ENCODE results near the gene ANTKMT.

ANTKMT gene

DNA sequence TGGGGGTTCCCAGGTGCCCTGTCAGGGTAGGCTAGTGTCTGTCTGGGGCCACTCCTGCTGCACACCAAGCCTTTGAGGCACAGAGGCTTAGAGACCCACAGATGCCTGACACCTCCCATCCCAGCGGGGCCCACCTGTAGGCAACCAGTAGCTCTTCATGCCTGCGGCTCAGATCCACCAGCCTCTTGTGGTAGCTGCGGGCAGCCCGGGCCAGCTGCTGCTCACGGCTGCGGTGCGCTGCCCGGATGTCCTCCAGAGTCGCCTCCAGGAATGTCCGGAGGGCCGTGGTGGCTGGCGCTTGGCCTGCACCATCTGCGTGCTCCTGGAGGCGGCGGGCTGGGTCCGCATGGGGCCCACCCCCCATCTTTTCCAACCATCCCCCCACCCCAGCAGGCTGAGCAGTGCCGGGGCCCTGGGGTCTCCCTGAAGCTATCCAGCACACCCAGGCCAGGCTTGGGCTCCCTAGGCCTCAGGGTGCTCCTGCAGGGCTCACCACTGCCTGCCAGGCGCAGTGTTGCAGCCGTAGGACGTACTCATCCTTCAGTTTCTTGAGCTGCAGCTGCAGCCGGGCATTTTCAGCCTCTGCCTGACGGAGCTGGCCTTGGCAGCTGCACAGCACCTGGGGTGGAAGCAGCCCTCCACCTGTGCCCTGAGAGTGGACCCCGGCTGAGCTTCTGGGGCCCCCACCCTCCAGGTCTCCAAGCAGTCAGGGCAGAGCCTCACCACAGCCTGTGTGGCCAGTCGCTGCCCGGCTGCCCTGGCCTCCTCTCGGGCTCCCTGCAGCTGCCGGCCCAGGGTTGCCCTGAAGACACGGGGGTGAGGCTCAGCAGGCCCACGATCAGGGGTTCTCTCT, 3.5 kb downstream of the ANTKMT start:
- intact Hi-C loops (cut with DNase I): no loop called here
- DNase-seq: no peak

DNA sequence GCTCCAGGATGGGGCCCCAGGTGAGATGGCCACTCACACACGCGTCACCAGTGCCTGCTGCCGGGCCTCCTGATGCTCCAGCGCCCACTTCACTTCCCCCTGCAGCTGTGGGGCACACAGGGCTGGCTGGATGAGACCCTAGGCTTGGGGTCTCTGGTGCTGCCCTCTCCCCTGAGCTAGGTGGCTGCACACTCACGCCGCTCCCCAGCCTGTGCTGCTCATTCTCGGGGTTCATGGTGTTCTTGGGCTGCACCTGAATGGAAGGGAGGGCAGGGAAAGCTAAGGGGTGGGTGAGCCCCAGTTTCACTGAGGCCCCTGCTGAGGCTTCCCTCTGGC, 4.1 kb downstream of the ANTKMT start:
- intact Hi-C loops (cut with DNase I): no loop called here
- no peak for DNase-seq

DNA sequence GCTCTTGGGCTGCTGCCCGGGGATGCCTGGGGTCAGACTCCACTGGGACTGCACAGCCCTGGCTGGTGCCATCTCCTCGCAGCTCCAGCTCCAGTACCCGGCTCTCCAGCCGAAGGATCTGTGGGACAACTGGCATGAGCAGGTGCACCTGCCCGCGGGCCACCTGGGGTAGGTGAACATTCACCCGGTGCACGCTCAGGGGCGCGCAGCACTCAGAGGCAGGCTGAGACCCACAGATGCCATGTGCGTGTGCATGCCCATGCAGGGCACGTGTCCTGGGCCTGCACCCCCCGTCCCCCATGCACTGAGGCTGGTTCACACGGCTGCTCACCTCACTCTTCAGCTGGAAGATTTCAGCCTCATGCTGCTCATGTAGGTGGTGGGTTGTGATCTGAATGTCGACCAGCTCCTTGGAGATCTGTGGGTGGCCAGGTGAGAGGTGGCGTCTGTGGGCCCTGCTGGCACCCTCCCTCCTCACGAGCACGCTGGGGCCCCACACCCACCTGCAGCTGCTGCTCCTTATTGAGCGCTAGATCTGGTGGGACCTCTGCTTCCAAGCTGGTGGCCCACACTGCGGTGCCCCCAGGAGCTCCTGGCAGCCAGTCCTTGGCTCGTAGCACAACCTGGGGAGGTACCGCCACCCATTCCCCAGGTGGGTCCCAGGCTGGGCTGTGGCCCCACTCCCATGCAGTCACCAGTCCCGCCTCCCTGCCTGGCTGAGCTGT, 4.7 kb downstream of the ANTKMT start:
- intact Hi-C loops (cut with DNase I): no loop called here
- no peak for DNase-seq

DNA sequence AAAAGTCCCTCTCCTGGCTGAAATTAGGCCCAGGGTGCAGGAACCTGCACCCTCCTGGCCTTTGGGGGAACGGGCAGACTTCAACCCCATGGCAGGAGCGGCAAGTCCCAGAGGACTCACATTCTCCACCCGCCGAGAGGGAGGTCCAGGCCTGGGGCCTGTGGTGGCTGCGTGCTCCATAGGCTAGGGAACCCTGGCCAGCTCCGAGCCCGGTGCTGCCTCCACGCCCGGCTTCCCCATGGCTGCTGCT, 5.2 kb downstream of the ANTKMT start:
- DNase-seq: no peak
- intact Hi-C loops (cut with DNase I): no loop called here

DNA sequence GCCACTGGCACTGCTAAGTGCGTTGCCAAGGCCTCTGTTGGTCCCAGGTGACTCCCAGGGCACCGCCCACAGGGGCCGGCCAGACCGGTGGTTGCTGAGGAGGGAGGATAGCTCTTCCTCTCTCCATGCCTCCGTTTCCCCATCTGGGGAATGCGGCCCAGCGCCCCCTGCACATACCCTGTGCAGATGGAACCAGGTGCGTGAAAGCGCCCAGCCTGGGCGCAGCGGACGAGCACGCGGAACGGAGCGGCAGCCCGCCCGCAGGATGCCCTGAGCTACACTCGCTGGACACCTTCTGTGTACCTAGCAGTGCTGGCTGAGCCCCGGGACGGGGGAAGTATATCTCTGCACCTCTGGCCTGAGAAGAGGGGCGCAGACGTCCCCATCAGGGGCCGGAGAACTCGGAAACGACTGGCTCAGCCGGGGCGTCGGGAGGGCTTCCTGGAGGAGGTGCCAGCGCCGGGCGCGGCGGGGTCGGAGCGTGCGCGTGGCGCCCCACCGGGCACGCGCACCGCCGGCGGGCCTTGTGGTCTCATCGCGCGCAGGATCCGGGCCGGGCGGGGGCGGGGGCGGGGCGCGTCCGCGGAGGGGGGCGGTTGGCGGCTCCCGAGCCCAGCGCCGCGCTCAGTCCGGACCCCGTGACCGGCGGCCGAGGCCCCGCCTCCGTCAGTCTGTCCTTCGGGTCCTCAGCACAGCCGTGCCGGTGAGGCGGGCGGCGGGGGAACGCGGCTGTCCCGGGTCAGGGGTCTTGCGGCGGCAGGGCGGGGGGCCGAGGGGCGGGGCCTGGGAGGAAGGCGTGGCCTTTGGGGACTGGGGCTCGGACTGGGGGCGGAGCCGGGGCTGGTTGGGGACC, 5.7 kb downstream of the ANTKMT start, which contains the start of the genes CCDC78 and HAGHL:
CCDC78 (minus strand) TSS at position 6 of the 853 bp plus-strand sequence. CDS start 76 bp downstream, outside the sequence.
HAGHL (plus strand) TSS at position 669 of the 853 bp plus-strand sequence. CDS start 404 bp downstream, outside the sequence.
- peak in 6 of 10 donors; percentile 66 to 95 (median 79) for DNase-seq
- intact Hi-C loops (cut with DNase I): no loop called here

DNA sequence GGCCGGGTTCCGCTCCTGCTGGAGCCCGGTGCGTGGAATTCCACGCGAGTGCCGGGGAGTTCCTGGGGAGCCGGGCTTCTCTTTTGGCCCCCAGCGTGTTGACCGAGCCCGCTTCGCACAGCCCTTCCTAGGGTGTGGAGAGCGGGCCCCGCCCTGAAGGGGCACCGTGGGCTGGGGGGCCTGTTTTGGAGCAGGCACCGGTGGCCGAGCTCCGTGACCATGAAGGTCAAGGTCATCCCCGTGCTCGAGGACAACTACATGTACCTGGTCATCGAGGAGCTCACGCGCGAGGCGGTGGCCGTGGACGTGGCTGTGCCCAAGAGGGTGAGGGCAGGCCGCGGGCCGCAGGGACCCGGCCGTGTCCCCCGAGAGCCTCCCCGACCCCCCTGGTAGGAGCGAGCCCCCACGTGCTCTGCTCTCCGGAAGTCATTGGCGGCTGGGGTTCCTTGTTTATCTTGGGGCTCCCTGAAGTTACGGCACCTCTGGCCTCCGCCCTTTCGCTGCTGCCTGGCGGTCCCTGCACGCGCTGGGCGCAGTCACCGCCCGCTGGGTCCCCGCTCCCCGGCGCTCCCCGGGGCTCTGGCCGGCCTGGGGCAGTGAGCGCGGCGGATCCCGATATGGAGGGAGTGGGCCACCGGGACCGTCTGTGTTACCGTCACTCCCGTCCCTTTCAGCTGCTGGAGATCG, 6.5 kb downstream of the ANTKMT start:
- intact Hi-C loops (cut with DNase I): no loop called here
- DNase-seq: no peak

DNA sequence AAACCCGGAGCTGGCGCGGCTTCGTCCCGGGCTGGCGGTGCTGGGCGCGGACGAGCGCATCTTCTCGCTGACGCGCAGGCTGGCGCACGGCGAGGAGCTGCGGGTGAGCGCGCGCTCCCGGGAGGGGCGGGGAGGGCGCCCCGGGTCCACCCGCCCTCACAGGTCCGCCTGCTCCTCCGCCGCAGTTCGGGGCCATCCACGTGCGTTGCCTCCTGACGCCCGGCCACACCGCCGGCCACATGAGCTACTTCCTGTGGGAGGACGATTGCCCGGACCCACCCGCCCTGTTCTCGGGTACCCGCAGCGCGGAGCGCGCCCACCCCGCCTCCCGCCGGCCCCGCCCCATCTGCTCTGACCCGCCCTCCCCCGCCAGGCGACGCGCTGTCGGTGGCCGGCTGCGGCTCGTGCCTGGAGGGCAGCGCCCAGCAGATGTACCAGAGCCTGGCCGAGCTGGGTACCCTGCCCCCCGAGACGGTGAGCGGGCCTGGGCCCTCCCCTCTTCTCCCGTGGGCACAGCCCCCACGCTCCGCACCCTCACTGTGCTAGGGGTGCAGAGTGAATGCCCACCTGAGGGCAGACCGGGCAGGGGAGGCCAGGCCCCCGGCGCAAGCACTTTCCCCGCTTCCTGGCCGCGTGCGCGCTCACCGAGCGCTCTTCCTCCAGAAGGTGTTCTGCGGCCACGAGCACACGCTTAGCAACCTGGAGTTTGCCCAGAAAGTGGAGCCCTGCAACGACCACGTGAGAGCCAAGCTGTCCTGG, 7.4 kb downstream of the ANTKMT start:
- intact Hi-C loops (cut with DNase I): no loop called here

DNA sequence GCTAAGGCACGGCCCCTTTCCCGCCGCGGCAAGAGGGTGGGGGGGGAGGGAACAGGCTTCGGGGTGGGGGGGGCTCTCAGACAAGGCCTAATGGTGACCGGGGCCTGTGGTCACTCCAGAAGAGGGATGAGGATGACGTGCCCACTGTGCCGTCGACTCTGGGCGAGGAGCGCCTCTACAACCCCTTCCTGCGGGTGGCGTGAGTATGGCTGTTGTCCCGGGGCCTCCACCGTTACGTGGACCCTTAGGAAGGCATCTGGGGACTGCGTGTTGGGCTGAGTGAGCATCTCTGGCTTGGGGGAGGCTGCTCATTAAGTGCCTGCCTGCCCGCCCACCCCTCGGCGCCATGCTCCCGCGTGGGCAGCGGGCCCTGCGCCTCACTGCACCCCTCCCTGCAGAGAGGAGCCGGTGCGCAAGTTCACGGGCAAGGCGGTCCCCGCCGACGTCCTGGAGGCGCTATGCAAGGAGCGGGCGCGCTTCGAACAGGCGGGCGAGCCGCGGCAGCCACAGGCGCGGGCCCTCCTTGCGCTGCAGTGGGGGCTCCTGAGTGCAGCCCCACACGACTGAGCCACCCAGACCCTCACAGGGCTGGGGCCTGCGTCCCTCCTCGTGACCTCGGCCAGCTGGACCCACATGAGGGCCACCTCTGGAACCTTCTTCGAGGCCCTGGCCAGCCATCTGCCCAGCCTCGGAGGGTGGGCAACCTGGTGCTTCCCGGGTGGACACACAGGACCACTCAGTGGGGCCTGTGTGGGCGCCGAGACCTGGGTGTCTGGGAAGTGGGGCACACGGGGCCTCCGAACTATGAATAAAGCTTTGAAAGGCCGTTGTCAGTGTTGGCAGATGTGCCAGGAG, 8.2 kb downstream of the ANTKMT start:
- DNase-seq: peak in 2 of 10 donors; percentile 90 to 93
- intact Hi-C loops (cut with DNase I): no loop called here

More for the DNA sequence above, 7.4 kb downstream of the ANTKMT start:
- peak in 5 of 10 donors; percentile 64 to 95 (median 67) for DNase-seq

DNA sequence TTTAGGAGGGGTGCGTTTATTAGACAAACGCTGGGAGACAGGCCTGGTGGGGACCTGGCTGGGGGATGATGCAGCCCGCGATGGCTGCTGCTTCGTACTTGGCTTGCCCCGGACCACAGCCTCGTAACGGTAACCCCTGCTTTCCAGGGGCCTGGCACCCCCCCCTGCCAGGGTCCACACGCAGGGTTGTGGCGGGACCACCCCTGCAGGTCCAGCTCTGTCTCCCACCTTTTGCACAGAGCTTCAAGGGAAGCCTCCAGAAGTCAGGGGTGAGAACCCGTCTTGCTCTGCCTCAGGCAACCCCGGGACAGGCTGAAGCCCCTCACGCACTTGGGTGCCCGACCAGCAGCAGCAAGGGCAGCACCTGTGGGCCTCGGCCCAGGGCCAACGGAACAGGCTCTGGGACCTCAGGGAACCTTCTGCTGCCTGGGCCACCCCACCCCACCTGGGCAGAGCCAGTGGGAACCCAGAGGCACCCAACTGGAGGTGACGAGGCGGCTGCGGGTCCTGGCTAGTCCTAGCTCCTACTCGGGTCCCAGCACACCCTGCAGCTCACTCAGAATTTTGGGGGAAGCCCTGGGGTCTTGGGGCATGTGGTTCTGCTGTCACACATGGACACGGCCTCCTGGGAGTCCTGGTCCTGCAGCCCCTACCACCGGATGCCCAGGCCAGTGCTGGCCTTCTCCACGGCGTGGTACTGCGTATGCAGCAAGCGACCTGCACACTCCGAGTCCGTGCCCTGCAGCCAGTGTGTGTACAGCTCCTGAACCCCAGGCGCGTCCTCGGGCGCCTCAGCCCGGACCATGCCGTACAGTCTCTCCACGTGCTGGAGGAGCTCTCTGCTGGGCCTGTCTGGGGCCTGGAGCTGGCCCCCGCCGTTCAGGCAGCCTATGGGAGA, 9.1 kb downstream of the ANTKMT start:
- DNase-seq: peak in 1 of 10 donors; percentile 85
- intact Hi-C loops (cut with DNase I): no loop called here

DNA sequence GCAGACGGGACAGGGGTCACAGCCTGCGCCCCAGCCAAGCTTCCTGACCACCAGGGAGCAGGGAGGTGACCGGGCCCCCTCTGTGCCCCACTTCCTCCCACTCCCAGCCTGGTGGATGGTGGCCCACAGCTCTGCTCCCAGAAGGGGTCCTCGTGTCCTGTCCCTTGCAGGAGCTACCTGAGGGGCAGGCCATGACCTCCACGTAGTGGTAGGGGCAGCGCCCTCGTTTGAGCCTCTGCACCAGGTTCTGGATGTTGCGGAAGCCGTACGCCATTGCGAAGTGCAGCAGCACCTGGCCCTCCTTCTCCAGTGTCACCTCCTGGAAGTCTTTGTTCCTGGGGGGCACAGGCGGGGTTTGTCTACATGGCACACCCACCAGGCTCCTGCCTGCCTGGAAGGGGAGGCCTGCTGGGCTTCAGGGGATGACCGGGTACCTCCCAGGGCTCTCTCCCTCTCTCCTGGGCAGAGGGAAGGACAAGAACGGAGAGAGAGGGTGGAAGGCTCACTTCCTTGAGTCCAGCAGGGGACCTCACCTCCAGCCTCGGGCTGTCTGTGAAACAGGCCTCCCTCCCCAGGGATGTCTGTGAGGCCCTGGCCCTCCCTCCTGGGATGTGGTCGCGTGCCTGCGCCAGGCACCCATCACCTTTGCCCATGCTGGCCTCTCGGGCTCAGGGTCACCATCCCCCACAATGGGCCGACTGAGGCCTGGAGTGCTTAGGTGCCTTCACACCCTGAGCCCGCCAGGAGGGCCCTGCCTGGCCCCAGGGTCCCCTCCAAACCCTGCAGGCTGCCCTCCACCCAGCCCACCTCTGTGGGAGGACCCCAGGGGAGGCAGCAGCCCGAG, 9.9 kb downstream of the ANTKMT start:
- intact Hi-C loops (cut with DNase I): no loop called here
- peak in 1 of 10 donors; percentile 75 for DNase-seq

DNA sequence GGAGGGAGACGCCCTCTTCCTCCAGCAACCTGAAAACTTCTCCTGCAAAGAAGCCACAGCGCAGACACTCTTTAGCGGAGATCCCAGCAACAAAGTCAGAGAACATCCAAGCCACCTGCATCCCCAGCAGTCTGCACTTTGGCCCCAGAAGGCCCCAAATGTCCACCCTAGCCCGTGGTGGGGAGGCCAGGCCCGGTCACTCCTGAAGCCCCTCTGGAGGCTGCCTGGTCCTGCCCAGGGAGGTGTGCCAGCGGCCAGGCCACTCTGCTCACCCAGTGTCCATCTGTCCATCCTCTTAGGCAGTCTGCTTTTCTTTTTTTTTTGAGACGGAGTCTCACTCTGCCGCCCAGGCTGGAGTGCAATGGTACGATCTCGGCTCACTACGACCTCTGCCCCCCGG, 11.4 kb downstream of the ANTKMT start:
- intact Hi-C loops (cut with DNase I): no loop called here
- no peak for DNase-seq

DNA sequence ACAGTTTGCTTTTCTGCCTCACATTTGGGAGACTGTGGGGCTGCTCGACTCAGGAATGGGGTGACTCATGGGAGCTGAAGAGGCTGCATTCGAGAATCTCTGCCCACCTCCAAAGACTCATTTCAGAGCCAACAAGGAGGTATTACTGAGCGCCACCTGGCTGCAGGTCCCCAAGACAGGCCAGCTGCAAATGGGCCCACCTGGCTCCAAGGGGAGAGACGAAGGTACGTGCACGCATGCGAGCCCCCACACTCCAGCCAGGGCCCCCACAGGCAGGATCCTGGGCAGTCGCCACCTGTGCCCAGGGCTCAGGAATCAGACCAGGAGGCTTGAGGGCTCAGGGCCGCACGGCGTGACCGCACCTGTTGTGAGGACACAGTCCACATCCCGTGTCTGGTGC, 12.0 kb downstream of the ANTKMT start:
- intact Hi-C loops (cut with DNase I): no loop called here
- DNase-seq: peak in 1 of 10 donors; percentile 76

DNA sequence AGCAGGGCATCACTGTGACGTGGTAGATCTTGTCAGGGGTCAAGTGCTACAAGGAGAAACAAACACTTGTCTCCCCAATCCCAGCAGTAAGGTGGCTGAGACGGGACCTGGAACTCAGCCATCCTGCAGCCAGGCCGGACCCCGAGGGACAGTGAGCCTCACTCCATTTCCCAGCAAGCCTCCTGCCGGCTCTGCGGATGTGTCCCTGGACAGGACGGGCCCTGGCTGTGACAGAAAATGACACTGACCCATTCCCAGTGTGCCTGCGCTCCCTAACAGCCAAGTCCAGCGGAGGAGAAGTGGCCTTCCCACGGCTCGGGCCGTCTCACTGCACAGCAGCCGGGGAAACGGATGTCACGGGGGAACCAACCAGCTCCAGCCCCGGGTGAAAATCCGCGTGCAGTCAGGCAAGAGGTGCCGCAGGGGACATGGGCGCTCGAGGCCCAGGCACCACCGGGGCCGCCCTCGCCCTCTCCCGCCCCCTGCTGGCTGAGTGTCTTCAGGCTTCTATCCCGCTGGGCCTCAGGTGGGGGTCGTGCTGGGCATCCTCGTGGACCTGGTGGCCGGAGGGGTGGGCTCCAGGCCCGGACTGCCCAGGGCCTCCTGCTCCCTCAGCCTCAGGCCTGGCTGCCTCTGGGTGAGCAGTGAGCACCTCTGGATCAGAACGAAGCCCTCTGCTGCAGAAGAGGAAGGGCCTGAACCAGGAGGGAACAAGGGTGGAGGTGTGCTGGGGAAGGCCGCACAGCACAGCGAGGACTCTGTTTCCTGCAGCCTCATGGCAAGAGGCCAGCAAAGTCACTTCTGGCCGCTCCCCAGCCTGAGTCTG, 12.6 kb downstream of the ANTKMT start:
- intact Hi-C loops (cut with DNase I): no loop called here
- peak in 1 of 10 donors; percentile 83 for DNase-seq

DNA sequence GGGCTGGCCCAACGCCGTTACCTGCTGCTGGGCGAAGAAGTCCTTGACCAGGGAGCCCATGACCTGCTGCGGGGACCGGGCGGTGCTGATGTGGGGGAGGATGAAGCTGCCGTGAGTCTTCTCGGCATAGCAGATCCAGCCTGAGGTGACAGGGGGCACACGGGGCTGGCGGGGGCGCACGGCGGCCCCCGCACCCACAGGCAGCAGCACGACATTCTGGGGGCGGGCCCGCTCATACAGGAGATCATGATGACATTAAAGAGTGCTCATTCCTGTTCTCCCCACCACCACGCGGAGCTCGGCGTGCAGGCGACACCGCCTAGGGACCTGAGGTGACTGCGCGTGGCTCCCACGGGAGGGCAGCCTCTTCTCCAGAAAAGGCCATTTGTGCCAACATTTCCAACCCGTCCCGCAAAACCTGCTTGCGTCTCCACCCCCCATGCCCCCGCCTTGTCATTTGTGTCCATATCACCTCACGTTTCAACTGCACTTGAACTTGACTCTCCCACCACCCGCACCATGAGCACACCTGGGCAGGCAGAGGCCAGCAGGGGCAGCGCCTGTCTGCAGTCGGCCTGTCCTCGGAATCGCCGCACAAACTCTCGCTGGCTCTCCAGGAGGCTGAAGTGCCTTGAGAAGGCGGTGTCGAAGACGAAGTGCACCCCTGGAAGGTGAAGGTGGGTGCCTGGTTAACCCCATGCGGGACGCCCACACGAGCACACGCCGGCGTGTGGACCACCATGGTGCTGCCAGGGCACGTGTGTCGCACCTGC, 13.4 kb downstream of the ANTKMT start:
- intact Hi-C loops (cut with DNase I): no loop called here
- DNase-seq: peak in 1 of 10 donors; percentile 78

All from posterior cingulate gyrus (tissue), 11 donors.